Mesendoderm (in vitro differentiated cells): ENCODE results near the gene CPA1.
A peak's percentile ranks its signal among the peaks of the same experiment; 100 is the strongest.

Source experiments
- DNase-seq: peaks from one replicate; pipeline ENCODE4 v3.0.0; 2013
- H2AK5ac ChIP-seq: 2 replicates; pipeline ENCODE4 v1.6.1; 2013; ENCODE audit warnings: low read length, inconsistent platforms
- H2BK120ac ChIP-seq: 2 replicates; pipeline ENCODE4 v1.6.1; 2013; ENCODE audit warnings: low read depth, mild to moderate bottlenecking, low read length, moderate library complexity, mixed read lengths
- H2BK15ac ChIP-seq: replicated peaks from 2 replicates; pipeline ENCODE4 v1.6.1; 2013; ENCODE audit warnings: low read depth, mild to moderate bottlenecking, moderate library complexity
- H2BK5ac ChIP-seq: 2 replicates; pipeline ENCODE4 v1.6.1; 2013; ENCODE audit warnings: low read length, inconsistent platforms
- H3K18ac ChIP-seq: 2 replicates; pipeline ENCODE4 v1.6.1; 2013; ENCODE audit warnings: mild to moderate bottlenecking, low read length, mixed read lengths
- H3K23ac ChIP-seq: one replicate; pipeline ENCODE4 v1.6.1; 2013; ENCODE audit warnings: low read length
- H3K27ac ChIP-seq: 2 replicates; pipeline ENCODE4 v1.5.1; 2013; ENCODE audit warnings: low read depth, mild to moderate bottlenecking, inconsistent platforms, low read length, moderate library complexity
- H3K27me3 ChIP-seq: 2 replicates; pipeline ENCODE4 v1.6.1; 2013; ENCODE audit warnings: low read length, control low read depth, mild to moderate bottlenecking, inconsistent platforms; ENCODE audit not compliant: insufficient read depth, poor library complexity
- H3K36me3 ChIP-seq: 2 replicates; pipeline ENCODE4 v1.6.1; 2013; ENCODE audit warnings: low read length, inconsistent platforms; ENCODE audit not compliant: control insufficient read depth, insufficient read depth
- H3K4ac ChIP-seq: one replicate; pipeline ENCODE4 v1.6.1; 2013; ENCODE audit warnings: low read depth, mild to moderate bottlenecking, low read length, moderate library complexity
- H3K4me1 ChIP-seq: 2 replicates; pipeline ENCODE4 v1.6.1; 2013; ENCODE audit warnings: low read depth, low read length, inconsistent platforms; ENCODE audit not compliant: control insufficient read depth
- H3K4me2 ChIP-seq: 2 replicates; pipeline ENCODE4 v1.6.1; 2013; ENCODE audit warnings: low read length
- H3K4me3 ChIP-seq: 2 replicates; pipeline ENCODE4 v1.5.1; 2013; ENCODE audit warnings: mild to moderate bottlenecking, low read length
- H3K56ac ChIP-seq: one replicate; pipeline ENCODE4 v1.6.1; 2013; ENCODE audit warnings: low read length
- H3K79me1 ChIP-seq: 2 replicates; pipeline ENCODE4 v1.6.1; 2013; ENCODE audit warnings: low read length, inconsistent platforms
- H3K79me2 ChIP-seq: 2 replicates; pipeline ENCODE4 v1.6.1; 2013; ENCODE audit warnings: mild to moderate bottlenecking, low read length; ENCODE audit not compliant: control insufficient read depth, insufficient read depth
- H3K9ac ChIP-seq: 2 replicates; pipeline ENCODE4 v1.6.1; 2013; ENCODE audit warnings: low read length, inconsistent platforms
- H4K5ac ChIP-seq: one replicate; pipeline ENCODE4 v1.6.1; 2013; ENCODE audit warnings: low read length
- H4K8ac ChIP-seq: one replicate; pipeline ENCODE4 v1.6.1; 2013; ENCODE audit warnings: low read depth, mild to moderate bottlenecking, control low read depth, low read length, moderate library complexity
- WGBS: extraction: QIAGEN DNeasy Blood & Tissue Kit; methylation state at CpG from one replicate; pipeline ENCODE4 v1.1.7; 2013; ENCODE audit warnings: low lambda C conversion rate, missing lambda C conversion rate; ENCODE audit not compliant: insufficient coverage; ENCODE audit errors: extremely low coverage; 5-methylcytosine and 5-hydroxymethylcytosine counted together

CPA1 gene

GRCh38 chr7:130393101-130393561 is 12.8 kb downstream of the CPA1 start:
- Histone ChIP-seq H3K4ac (no peak overlapping the region), H3K79me1 (no peaks in the 10 kb centered on the region), H3K79me2 (no peaks in the 10 kb centered on the region), H4K5ac (no peak overlapping the region), H3K27ac (no peak overlapping the region), H3K27me3 (no peaks in the 10 kb centered on the region), H4K8ac (no peak overlapping the region), H3K9ac (no peak overlapping the region), H2BK15ac (no peak overlapping the region), H3K36me3 (no peaks in the 10 kb centered on the region), H3K4me1 (no peaks in the 10 kb centered on the region), H3K4me3 (no peak overlapping the region), H2BK120ac (no peak overlapping the region), H3K18ac (no peak overlapping the region), H3K4me2 (no peak overlapping the region), H2AK5ac (no peak overlapping the region), H3K56ac (no peak overlapping the region), H3K23ac (no peak overlapping the region), H2BK5ac (no peak overlapping the region)
- no CpG with 5 or more reads among the region's 5 CpGs for WGBS
- no peak for DNase-seq

GRCh38 chr7:130393841-130394411 is 13.6 kb downstream of the CPA1 start:
- Histone ChIP-seq H2BK120ac (no peak overlapping the region), H2BK5ac (no peak overlapping the region), H3K27me3 (no peaks in the 10 kb centered on the region), H4K5ac (no peak overlapping the region), H3K56ac (no peak overlapping the region), H3K4ac (peak overlapping the region; percentile 65), H3K18ac (no peak overlapping the region), H3K23ac (no peak overlapping the region), H3K79me2 (no peaks in the 10 kb centered on the region), H4K8ac (no peak overlapping the region), H2BK15ac (no peak overlapping the region), H3K79me1 (no peaks in the 10 kb centered on the region), H3K9ac (no peak overlapping the region), H3K27ac (no peak overlapping the region), H3K4me1 (no peaks in the 10 kb centered on the region), H3K4me3 (no peak overlapping the region), H3K4me2 (no peak overlapping the region), H2AK5ac (no peak overlapping the region), H3K36me3 (no peaks in the 10 kb centered on the region)
- WGBS = no CpG with 5 or more reads among the region's 10 CpGs
- DNase-seq = no peak

GRCh38 chr7:130394421-130395195 is 14.3 kb downstream of the CPA1 start:
- Histone ChIP-seq H4K8ac (no peak overlapping the region), H3K79me2 (no peaks in the 10 kb centered on the region), H3K4ac (no peak overlapping the region), H3K79me1 (no peaks in the 10 kb centered on the region), H3K27ac (no peak overlapping the region), H2BK5ac (no peak overlapping the region), H3K4me3 (no peak overlapping the region), H2BK15ac (no peak overlapping the region), H3K36me3 (no peaks in the 10 kb centered on the region), H3K23ac (no peak overlapping the region), H2BK120ac (no peak overlapping the region), H4K5ac (no peak overlapping the region), H3K56ac (no peak overlapping the region), H3K27me3 (no peaks in the 10 kb centered on the region), H3K4me1 (no peaks in the 10 kb centered on the region), H3K9ac (no peak overlapping the region), H3K4me2 (no peak overlapping the region), H3K18ac (no peak overlapping the region), H2AK5ac (no peak overlapping the region)
- DNase-seq = no peak
- WGBS = no CpG with 5 or more reads among the region's 7 CpGs

GRCh38 chr7:130395421-130395820 is 15.1 kb downstream of the CPA1 start:
- Histone ChIP-seq H3K4me2 (no peak overlapping the region), H3K4me3 (no peak overlapping the region), H4K5ac (no peak overlapping the region), H2BK5ac (no peak overlapping the region), H3K79me2 (no peaks in the 10 kb centered on the region), H3K4ac (no peak overlapping the region), H3K27me3 (no peaks in the 10 kb centered on the region), H4K8ac (no peak overlapping the region), H3K36me3 (no peaks in the 10 kb centered on the region), H3K9ac (no peak overlapping the region), H3K18ac (no peak overlapping the region), H2BK15ac (no peak overlapping the region), H3K56ac (no peak overlapping the region), H3K79me1 (no peaks in the 10 kb centered on the region), H2AK5ac (no peak overlapping the region), H2BK120ac (no peak overlapping the region), H3K23ac (no peak overlapping the region), H3K4me1 (no peaks in the 10 kb centered on the region), H3K27ac (no peak overlapping the region)
- no peak for DNase-seq
- no CpG with 5 or more reads among the region's 5 CpGs for WGBS

- Histone ChIP-seq H4K8ac (no peak overlapping the region), H3K18ac (no peak overlapping the region), H3K4ac (no peak overlapping the region), H3K4me3 (no peak overlapping the region), H3K56ac (no peak overlapping the region), H3K27ac (no peak overlapping the region), H3K4me2 (no peak overlapping the region), H3K27me3 (no peaks in the 10 kb centered on the region), H3K79me2 (no peaks in the 10 kb centered on the region), H2AK5ac (no peak overlapping the region), H3K79me1 (no peaks in the 10 kb centered on the region), H2BK15ac (no peak overlapping the region), H3K9ac (no peak overlapping the region), H2BK5ac (no peak overlapping the region), H4K5ac (no peak overlapping the region), H3K36me3 (no peaks in the 10 kb centered on the region), H2BK120ac (no peak overlapping the region), H3K4me1 (no peaks in the 10 kb centered on the region), H3K23ac (no peak overlapping the region)
- no CpG with 5 or more reads among the region's 3 CpGs for whole genome bisulfite sequencing
- no peak for DNase-seq
These were observed 15.8 kb downstream of the CPA1 start for GRCh38 chr7:130396109-130396508.
